ENCODE measurements around the gene RNF40.

- no peak for TF ChIP-seq POLR2AphosphoS5 (IDR thresholded peaks at IDR 0.05; ENCODE audit: borderline replicate concordance, low read depth, low read length)
- TF ChIP-seq EZH2 (IDR thresholded peaks at IDR 0.05): no peak
- no peak for TF ChIP-seq FOXP2 (optimal IDR thresholded peaks at IDR 0.05; ENCODE audit: control extremely low read depth, extremely low read length, insufficient read depth)
Measured at GRCh38 chr16:30724641-30725417, 37.3 kb upstream of the RNF40 start.

Measured in SK-N-MC (cell line).